Neuronal stem cell (in vitro differentiated cells): ENCODE measurements around the gene L3MBTL4.
A peak's percentile ranks its signal among the peaks of the same experiment; 100 is the strongest.

Source experiments
- DNase-seq: peaks from one replicate; pipeline ENCODE4 v3.0.0-alpha.2; 2013; ENCODE audit warnings: low spot score
- H2AFZ ChIP-seq: one replicate; pipeline ENCODE4 v1.6.1; 2013; ENCODE audit warnings: mild to moderate bottlenecking, low read length, inconsistent platforms
- H2AK5ac ChIP-seq: 2 replicates; pipeline ENCODE4 v1.6.1; 2013; ENCODE audit warnings: low read depth, mild to moderate bottlenecking, inconsistent platforms, low read length, moderate library complexity, mixed read lengths
- H2BK120ac ChIP-seq: 2 replicates; pipeline ENCODE4 v1.6.1; 2013; ENCODE audit warnings: low read depth, mild to moderate bottlenecking, inconsistent platforms, low read length, moderate library complexity, mixed read lengths
- H2BK12ac ChIP-seq: one replicate; pipeline ENCODE4 v1.6.1; 2013; ENCODE audit warnings: low read length, inconsistent platforms
- H2BK15ac ChIP-seq: 2 replicates; pipeline ENCODE4 v1.6.1; 2013; ENCODE audit warnings: mild to moderate bottlenecking, low read length, inconsistent platforms, mixed read lengths
- H2BK5ac ChIP-seq: one replicate; pipeline ENCODE4 v1.6.1; 2013; ENCODE audit warnings: inconsistent platforms, mild to moderate bottlenecking, low read length, moderate library complexity
- H3K14ac ChIP-seq: one replicate; pipeline ENCODE4 v1.6.1; 2013; ENCODE audit warnings: low read length, inconsistent platforms
- H3K18ac ChIP-seq: 2 replicates; pipeline ENCODE4 v1.6.1; 2013; ENCODE audit warnings: low read length, inconsistent platforms
- H3K23ac ChIP-seq: 2 replicates; pipeline ENCODE4 v1.6.1; 2013; ENCODE audit warnings: low read depth, mild to moderate bottlenecking, mixed read lengths, low read length, inconsistent platforms; ENCODE audit not compliant: poor library complexity
- H3K27ac ChIP-seq: replicated peaks from 3 replicates; pipeline ENCODE4 v1.5.1; 2013; ENCODE audit warnings: low read length, inconsistent platforms
- H3K27me3 ChIP-seq, 3 experiments: 2 replicates each; pipeline ENCODE4 v1.6.1; 2013; ENCODE audit warnings: low read length in 3 of 3, mild to moderate bottlenecking in 2 of 3, inconsistent platforms in 1 of 3, low read depth in 1 of 3, mixed read lengths in 1 of 3, moderate library complexity in 1 of 3; ENCODE audit not compliant: control insufficient read depth in 3 of 3, insufficient read depth in 3 of 3
- H3K36me3 ChIP-seq, 2 donors: replicated peaks in 1 of 2; 2 replicates each; pipeline ENCODE4 v1.6.1; 2013; ENCODE audit warnings: low read length in 2 of 2; ENCODE audit not compliant: control insufficient read depth in 2 of 2, insufficient read depth in 2 of 2
- H3K4ac ChIP-seq: 2 replicates; pipeline ENCODE4 v1.6.1; 2013; ENCODE audit warnings: inconsistent platforms, mild to moderate bottlenecking, low read length, moderate library complexity
- H3K4me1 ChIP-seq, 2 donors: 1 replicate in 1 of 2; 2 replicates in 1 of 2; pipeline ENCODE4 v1.6.1; 2013; ENCODE audit warnings: low read length in 2 of 2, low read depth in 1 of 2; ENCODE audit not compliant: control insufficient read depth in 2 of 2, insufficient read depth in 1 of 2
- H3K4me2 ChIP-seq: one replicate; pipeline ENCODE4 v1.6.1; 2013; ENCODE audit warnings: mild to moderate bottlenecking, low read length, inconsistent platforms; ENCODE audit not compliant: insufficient read depth, poor library complexity, severe bottlenecking
- H3K4me3 ChIP-seq, 2 donors: 2 replicates each; pipeline ENCODE4 v1.5.1; 2013; ENCODE audit warnings: low read length in 2 of 2, mild to moderate bottlenecking in 2 of 2, inconsistent platforms in 1 of 2, moderate library complexity in 1 of 2
- H3K79me1 ChIP-seq: one replicate; pipeline ENCODE4 v1.6.1; 2013; ENCODE audit warnings: low read depth, mild to moderate bottlenecking, inconsistent platforms, low read length, moderate library complexity
- H3K9ac ChIP-seq: one replicate; pipeline ENCODE4 v1.6.1; 2013; ENCODE audit warnings: mild to moderate bottlenecking, low read depth, low read length, inconsistent platforms; ENCODE audit not compliant: poor library complexity
- H3K9me3 ChIP-seq, 2 donors: replicated peaks in 1 of 2; 2 replicates each; pipeline versions ENCODE3 to v1.6.1; 2013; ENCODE audit warnings: low read length in 2 of 2, mild to moderate bottlenecking in 2 of 2, inconsistent platforms in 1 of 2, low read depth in 1 of 2, mixed read lengths in 1 of 2, moderate library complexity in 1 of 2; ENCODE audit not compliant: control insufficient read depth in 2 of 2, insufficient read depth in 1 of 2
- H4K8ac ChIP-seq: one replicate; pipeline ENCODE4 v1.6.1; 2013; ENCODE audit warnings: low read depth, mild to moderate bottlenecking, inconsistent platforms, low read length, moderate library complexity
- H4K91ac ChIP-seq: one replicate; pipeline ENCODE4 v1.6.1; 2013; ENCODE audit warnings: low read length, low read depth, mild to moderate bottlenecking, inconsistent platforms; ENCODE audit not compliant: poor library complexity
- WGBS, 2 donors: extraction: QIAGEN DNeasy Blood & Tissue Kit; methylation state at CpG; one replicate each; pipeline ENCODE4 v1.1.7; 2013; ENCODE audit warnings: missing lambda C conversion rate in 2 of 2, mixed read lengths in 1 of 2; ENCODE audit not compliant: insufficient read length in 2 of 2, insufficient replicate concordance in 1 of 2; ENCODE audit errors: extremely low coverage in 2 of 2; 5-methylcytosine and 5-hydroxymethylcytosine counted together

The L3MBTL4 gene

GRCh38 chr18:6058941-6059340, 355.8 kb downstream of the L3MBTL4 start:
- Histone ChIP-seq H3K9ac (no peak overlapping the region), H2BK5ac (no peak overlapping the region), H3K4me2 (no peak overlapping the region), H3K14ac (no peak overlapping the region), H3K4ac (no peak overlapping the region), H2BK12ac (no peak overlapping the region), H3K27ac (no peak overlapping the region), H3K4me3 (no peak overlapping the region), H2AK5ac (no peak overlapping the region), H3K79me1 (no peaks in the 10 kb centered on the region), H3K9me3 (peaks cover 0 to 8% of the 10 kb centered on the region in 2 donors), H3K4me1 (peaks cover 10 to 35% of the 10 kb centered on the region in 2 donors), H3K23ac (no peak overlapping the region), H2BK120ac (no peak overlapping the region), H3K27me3 (no peaks in the 10 kb centered on the region), H2AFZ (peak overlapping the region; percentile 37), H3K36me3 (no peaks in the 10 kb centered on the region), H3K18ac (no peak overlapping the region), H4K91ac (no peak overlapping the region), H2BK15ac (no peak overlapping the region), H4K8ac (no peak overlapping the region)
- peak; percentile 26 for DNase-seq
- WGBS, 2 donors = no CpG with 5 or more reads among the region's 6 CpGs

GRCh38 chr18:6057604-6058003, 357.1 kb downstream of the L3MBTL4 start:
- Histone ChIP-seq H3K27ac (no peak overlapping the region), H3K9me3 (peaks cover 0 to 4% of the 10 kb centered on the region in 2 donors), H3K4me3 (no peak overlapping the region), H4K91ac (no peak overlapping the region), H2BK120ac (no peak overlapping the region), H2BK5ac (no peak overlapping the region), H3K36me3 (no peaks in the 10 kb centered on the region), H3K4me1 (peaks cover 10 to 37% of the 10 kb centered on the region in 2 donors), H2AFZ (no peak overlapping the region), H3K18ac (no peak overlapping the region), H3K23ac (no peak overlapping the region), H2BK15ac (no peak overlapping the region), H3K4me2 (no peak overlapping the region), H3K9ac (no peak overlapping the region), H2BK12ac (no peak overlapping the region), H3K4ac (no peak overlapping the region), H3K14ac (no peak overlapping the region), H3K27me3 (no peaks in the 10 kb centered on the region), H3K79me1 (no peaks in the 10 kb centered on the region), H2AK5ac (no peak overlapping the region), H4K8ac (no peak overlapping the region)
- no peak for DNase-seq
- WGBS, 2 donors = no CpG with 5 or more reads among the region's 3 CpGs

GRCh38 chr18:6056171-6056910, 358.4 kb downstream of the L3MBTL4 start:
- peak; percentile 11 for DNase-seq
- no peaks in the 10 kb centered on the region for H3K9me3 ChIP-seq
- no peak overlapping the region for H4K91ac ChIP-seq
- H4K8ac ChIP-seq = no peak overlapping the region
- H3K4me1 ChIP-seq = peaks cover 10 to 37% of the 10 kb centered on the region in 2 donors
- no peak overlapping the region for H3K9ac ChIP-seq
- no peak overlapping the region for H3K14ac ChIP-seq
- no peaks in the 10 kb centered on the region for H3K79me1 ChIP-seq
- no peak overlapping the region for H3K23ac ChIP-seq
- H3K27me3 ChIP-seq = no peaks in the 10 kb centered on the region
- no peak overlapping the region for H2BK120ac ChIP-seq
- peak overlapping the region; percentile 89 for H2AFZ ChIP-seq
- H2BK12ac ChIP-seq = no peak overlapping the region
- no peak overlapping the region for H3K4ac ChIP-seq
- no CpG with 5 or more reads among the region's 7 CpGs for whole genome bisulfite sequencing, 2 donors
- no peak overlapping the region for H2BK15ac ChIP-seq
- H3K18ac ChIP-seq = no peak overlapping the region
- no peak overlapping the region for H3K4me2 ChIP-seq
- H3K36me3 ChIP-seq = no peaks in the 10 kb centered on the region
- H2AK5ac ChIP-seq = no peak overlapping the region
- peak overlapping the region in 1 of 2 donors; percentile 39 for H3K4me3 ChIP-seq
- peak overlapping the region; percentile 28 for H3K27ac ChIP-seq
- H2BK5ac ChIP-seq = no peak overlapping the region

- Histone ChIP-seq H2BK5ac (no peak overlapping the region), H3K9ac (no peak overlapping the region), H3K79me1 (no peaks in the 10 kb centered on the region), H2BK12ac (no peak overlapping the region), H3K4me2 (no peak overlapping the region), H3K27me3 (no peaks in the 10 kb centered on the region), H4K91ac (no peak overlapping the region), H3K18ac (no peak overlapping the region), H3K9me3 (no peaks in the 10 kb centered on the region), H2AK5ac (no peak overlapping the region), H3K23ac (no peak overlapping the region), H2BK120ac (no peak overlapping the region), H2AFZ (peak overlapping the region; percentile 89), H3K4me1 (peaks cover 10 to 37% of the 10 kb centered on the region in 2 donors), H3K36me3 (no peaks in the 10 kb centered on the region), H4K8ac (no peak overlapping the region), H3K4ac (no peak overlapping the region), H3K14ac (no peak overlapping the region), H3K27ac (no peak overlapping the region), H3K4me3 (peak overlapping the region in 1 of 2 donors; percentile 39), H2BK15ac (no peak overlapping the region)
- DNase-seq = no peak
- WGBS, 2 donors = no CpG with 5 or more reads among the region's 5 CpGs
Observed at GRCh38 chr18:6055711-6056110, 359.0 kb downstream of the L3MBTL4 start.
